HG03060 (cell line): Measurements from ENCODE around the gene FBXL13.
"Not testable (repeated sequence)": the region's sequence is repeated elsewhere in the genome, so short reads cannot be mapped to it uniquely, and the experiment has no call there.

Experiments
- ATAC-seq: cut with Tn5 transposase; IDR thresholded peaks from one replicate; pipeline ENCODE4 v1.9.1; 2021; ENCODE audit warnings: low read depth, moderate number of reproducible peaks; ENCODE audit not compliant: unreplicated experiment

The FBXL13 gene

DNA sequence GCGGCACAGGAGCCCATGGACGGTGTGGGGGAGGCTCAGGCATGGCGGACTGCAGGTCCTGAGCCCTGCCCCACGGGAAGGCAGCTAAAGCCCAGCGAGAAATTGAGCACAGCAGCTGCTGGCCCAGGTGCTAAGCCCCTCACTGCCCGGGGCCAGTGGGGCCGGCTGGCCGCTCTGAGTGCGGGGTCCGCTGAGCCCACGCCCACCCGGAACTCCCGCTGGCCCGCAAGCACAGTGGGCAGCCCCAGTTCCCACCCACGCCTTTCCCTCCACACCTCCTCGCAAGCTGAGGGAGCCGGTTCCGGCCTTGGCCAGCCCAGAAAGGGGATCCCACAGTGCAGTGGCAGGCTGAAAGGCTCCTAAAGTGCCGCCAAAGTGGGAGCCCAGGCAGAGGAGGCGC, 40.3 kb downstream of the FBXL13 start:
- ATAC-seq = not testable (repeated sequence)

DNA sequence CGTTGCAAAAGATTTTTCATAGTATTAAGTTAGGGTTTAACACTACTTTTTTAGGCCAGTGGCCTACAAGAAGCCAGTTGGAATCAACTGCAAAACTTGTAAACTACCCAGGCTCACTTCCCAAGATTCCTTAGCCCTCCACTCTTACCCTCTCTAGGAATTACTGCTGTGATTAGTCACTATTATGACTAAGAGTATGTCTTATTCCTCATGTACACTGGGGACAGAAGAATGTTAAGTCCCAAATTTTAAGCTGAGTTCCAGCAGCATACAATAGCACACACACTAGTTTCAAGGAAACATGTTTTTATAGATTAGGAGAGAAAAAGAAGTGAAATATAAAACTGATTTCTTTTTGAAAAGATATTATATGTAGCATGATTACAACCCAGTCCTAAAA, 42.8 kb downstream of the FBXL13 start:
- ATAC-seq = no peak

DNA sequence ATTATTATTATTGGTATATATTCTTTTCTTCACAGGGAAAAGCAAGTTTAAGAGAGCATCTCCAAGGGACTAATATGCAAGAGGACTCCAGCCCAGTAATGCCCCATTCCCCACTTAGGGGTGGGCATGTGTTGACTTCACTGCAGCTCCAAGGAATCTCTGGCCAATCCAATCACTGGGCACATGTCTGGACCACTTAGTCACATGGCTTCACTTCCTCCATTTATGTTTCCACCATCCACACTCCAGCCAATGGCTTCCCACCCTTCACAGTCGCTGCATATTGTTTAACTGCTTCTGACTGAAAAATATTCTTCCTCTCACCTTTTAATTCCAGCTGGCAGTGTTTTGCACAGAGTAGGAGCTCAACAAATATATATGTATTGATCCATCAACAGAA, 43.6 kb downstream of the FBXL13 start:
- ATAC-seq = no peak

DNA sequence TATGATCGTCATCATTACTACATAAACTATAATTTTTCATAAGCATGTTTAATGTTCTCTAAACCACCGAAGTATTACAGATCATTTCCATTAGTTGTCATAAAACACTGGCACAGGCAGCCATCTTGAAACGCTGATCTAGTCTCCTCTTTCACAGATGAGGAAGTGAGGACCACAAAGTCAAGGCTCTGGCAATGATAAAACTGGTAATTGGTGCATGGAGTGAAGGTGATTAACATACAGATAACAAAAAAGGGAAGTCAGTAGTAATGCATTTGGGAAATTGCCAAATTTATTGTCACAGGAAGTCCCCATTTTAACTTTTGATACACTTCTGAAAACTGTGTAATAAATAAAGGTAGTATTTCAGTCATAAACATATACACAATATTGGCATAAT, 49.3 kb downstream of the FBXL13 start:
- no peak for ATAC-seq

DNA sequence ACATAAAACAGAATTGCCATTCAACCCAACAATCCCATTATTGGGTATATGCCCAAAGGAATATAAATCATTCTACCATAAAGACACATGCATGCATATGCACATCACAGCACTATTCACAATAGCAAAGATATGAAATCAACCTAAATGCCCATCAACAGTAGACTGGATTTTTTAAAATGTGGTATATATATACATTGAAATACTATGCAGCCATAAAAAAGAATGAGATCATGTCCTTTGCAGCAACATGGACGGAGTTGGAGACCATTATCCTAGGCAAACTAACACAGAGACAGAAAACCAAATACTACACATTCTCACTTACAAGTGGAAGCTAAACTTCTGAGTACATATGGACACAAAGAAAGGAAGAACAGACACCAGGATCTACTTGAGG, 51.0 kb downstream of the FBXL13 start:
- ATAC-seq = not testable (repeated sequence)

DNA sequence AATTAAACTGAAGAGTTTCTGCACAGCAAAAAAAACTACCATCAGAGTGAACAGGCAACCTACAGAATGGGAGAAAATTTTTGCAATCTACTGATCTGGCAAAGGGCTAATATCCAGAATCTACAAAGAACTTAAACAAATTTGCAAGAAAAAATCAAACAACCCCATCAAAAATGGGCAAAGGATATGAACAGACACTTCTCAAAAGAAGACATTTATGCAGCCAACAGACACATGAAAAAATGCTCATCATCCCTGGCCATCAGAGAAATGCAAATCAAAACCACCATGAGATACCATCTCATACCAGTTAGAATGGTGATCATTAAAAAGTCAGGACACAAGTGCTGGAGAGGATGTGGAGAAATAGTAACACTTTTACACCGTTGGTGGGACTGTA, 53.1 kb downstream of the FBXL13 start:
- not testable (repeated sequence) for ATAC-seq

DNA sequence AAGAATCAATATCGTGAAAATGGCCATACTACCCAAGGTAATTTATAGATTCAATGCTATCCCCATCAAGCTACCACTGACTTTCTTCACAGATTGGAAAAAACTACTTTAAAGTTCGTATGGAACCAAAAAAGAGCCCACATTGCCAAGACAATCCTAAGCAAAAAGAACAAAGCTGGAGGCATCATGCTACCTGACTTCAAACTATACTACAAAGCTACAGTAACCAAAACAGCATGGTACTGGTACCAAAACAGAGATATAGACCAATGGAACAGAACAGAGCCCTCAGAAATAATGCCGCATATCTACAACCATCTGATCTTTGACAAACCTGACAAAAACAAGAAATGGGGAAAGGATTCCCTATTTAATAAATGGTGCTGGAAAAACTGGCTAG, 53.7 kb downstream of the FBXL13 start:
- not testable (repeated sequence) for ATAC-seq

DNA sequence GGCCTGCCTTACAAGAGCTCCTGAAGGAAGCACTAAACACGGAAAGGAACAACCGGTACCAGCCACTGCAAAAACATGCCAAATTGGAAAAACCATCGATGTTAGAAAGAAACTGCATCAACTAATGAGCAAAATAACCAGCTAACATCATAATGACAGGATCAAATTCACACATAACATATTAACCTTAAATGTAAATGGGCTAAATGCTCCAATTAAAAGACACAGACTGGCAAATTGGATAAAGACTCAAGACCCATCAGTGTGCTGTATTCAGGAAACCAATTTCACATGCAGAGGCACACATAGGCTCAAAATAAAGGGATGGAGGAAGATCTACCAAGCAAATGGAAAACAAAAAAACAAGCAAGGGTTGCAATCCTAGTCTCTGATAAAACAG, 56.3 kb downstream of the FBXL13 start:
- ATAC-seq = not testable (repeated sequence)

DNA sequence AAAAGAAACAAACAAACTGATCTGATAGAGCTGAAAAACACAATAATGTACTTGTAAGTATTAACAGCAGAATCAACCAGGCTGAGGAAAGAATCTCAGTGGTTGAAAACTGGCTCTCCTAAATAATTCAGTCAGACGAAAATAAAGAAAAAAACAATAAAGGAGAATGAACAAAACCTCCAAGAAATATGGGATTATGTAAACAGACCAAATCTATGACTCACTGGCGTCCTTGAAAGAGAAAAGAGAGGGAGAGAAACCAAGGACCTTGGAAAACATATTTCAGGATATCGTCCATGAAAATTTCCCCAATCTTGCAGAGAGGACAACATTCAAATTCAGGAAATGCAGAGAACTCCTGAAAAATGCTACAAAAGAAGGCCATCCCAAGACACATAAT, 62.9 kb downstream of the FBXL13 start:
- ATAC-seq = no peak

DNA sequence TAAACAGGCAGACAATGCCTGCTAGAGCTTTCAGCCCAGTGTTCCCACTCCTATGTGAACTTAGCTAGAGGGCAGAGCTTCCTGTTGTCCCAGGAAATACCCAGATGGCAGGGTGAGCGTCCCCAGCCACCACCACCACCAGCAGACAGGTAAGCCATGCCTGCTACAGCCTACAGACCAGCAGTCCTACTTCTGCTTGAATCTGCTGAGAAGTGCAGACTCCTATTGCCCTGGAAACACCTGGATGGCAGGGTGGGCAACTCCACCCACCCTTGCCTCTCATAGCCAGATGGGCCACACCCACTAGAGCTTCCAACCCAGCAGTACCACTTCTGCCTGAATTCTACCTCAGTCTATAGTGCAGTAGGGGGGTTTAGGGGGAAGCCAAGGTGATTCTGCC, 64.4 kb downstream of the FBXL13 start:
- no peak for ATAC-seq

DNA sequence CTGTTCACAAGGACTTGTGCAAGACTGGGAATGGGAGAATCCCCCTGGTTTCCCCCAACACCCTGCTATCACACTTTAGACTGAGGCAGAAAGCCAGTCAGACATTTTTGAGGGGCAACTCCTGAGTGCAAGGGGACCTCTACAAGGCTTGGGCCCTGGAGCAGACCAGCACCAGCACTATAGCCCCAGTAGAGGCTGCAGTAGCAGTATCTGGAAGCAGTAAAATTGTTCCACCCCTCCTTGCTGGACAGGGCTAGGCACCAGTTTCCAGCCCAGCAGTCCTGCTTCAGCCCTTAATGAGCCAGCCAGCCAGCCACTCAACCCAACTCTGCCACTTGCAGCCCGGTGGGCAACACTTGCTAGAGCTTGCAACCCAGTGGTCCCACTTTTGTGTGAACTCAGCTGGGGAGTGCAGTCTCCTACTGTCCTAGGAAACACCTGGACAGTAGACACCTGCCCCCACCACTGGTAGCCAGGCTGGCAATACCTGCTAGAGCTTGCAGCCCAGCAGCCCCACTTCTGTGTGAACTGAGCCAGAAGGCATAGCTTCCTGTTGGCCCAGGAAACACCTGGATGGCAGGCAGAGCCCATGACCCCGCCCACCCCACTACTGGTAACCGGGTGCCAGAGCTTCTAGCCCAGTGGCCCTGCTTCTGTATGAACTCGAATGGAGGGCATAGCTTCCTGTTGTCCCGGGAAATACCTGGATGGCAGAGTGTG, 65.0 kb downstream of the FBXL13 start:
- no peak for ATAC-seq

DNA sequence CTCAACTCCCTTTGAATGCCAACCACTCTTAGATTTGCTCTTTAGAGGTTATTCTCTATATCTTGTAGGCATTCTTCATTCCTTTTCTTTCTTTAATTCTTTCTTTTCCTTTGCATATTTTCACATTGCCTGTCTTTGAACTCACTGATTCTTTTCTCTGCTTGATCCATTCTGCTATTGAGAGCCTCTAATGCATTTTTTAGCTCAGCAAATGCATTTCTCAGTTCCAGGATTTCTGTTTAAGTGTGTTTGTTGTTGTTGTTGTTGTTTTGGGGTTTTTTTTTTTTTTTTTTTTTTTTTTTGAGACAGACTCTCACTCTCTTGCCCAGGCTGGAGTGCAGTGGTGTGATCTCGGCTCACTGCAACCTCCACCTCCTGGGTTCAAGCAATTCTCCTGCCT, 71.6 kb downstream of the FBXL13 start:
- no peak for ATAC-seq

DNA sequence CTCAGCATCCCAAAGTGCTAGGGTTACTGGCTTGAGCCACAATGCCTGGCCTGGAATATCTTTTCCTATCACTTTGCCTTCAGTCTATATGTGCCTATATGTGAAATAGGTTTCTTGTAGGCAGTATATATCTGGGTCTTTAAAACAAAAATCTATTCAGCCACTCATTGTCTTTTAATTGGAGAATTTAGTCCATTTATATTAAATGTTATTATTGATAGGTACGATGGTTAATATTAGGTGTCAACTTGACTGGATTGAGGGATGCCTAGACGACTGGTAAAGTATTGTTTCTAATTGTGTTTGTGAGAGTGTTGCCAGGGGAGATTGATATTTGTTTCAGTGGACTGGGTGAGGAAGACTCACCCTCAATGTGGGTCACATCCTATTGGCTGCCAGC, 73.4 kb downstream of the FBXL13 start:
- ATAC-seq = no peak

DNA sequence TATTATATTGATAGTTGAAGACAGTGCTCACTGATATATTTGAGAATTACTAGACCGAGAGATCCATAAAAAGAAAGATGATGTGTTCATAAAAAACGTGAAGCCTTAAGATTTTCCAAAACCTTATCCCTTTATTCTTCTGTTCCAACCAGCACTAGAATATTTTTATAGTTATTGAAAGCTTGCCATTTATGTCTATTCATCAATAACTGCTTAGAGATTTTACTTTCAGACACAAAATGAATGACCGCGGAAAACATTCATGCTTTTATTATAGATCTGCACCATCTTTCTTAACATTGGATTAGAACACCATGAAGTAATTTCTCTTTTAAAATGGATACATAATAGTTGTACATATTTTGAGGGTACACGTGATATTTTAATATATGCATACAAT, 77.6 kb downstream of the FBXL13 start:
- no peak for ATAC-seq

DNA sequence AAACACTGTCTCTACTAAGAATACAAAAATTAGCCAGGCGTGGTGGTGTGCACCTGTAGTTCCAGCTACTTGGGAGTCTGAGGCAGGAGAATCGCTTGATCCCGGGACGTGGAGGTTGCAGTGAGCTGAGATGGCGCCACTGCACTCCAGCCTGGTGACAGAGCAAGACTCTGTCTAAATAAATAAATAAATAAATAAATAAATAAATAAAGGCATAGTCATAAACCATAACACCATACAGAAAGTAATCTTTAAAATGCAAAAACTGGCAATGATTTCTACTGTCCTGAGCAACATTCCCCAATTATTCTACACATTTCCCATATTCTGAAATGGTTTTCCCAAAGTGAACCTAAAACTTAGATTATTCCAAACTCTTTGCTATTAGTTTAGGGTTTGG, 79.0 kb downstream of the FBXL13 start:
- ATAC-seq = not testable (repeated sequence)

DNA sequence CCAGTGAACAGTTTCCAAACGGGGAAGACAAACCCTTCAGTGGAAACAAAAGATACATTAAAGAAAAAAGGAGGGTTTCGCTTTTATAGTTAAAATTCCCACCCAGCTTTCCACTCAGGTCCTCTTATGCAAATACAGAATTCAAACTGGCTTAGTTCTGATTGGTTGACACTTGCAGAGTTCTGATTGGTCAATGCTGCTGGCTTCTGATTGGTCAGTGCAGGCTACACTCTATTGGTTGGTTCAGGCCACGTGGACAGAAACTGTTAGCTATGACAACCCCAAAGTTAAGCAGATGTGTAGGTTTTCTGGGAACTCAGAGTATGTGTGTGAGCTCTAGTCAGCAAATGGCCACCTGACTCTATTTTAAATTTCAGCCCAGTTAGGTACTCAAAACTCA, 80.0 kb downstream of the FBXL13 start:
- ATAC-seq = no peak

DNA sequence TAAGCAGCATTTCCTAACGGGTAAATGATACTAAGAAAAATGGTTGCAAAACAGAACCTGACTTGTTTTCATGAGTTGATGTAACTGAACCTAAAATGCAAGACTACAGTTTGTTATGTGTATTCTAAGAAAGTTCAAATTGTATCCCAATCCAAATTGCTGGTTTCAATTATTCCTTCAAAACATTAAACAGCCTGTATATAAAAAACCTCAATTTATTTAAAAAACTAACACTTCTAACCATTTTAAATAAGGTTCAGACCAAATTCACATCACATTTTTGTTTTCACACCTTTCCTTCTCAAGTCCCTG, 80.9 kb downstream of the FBXL13 start:
- no peak for ATAC-seq

DNA sequence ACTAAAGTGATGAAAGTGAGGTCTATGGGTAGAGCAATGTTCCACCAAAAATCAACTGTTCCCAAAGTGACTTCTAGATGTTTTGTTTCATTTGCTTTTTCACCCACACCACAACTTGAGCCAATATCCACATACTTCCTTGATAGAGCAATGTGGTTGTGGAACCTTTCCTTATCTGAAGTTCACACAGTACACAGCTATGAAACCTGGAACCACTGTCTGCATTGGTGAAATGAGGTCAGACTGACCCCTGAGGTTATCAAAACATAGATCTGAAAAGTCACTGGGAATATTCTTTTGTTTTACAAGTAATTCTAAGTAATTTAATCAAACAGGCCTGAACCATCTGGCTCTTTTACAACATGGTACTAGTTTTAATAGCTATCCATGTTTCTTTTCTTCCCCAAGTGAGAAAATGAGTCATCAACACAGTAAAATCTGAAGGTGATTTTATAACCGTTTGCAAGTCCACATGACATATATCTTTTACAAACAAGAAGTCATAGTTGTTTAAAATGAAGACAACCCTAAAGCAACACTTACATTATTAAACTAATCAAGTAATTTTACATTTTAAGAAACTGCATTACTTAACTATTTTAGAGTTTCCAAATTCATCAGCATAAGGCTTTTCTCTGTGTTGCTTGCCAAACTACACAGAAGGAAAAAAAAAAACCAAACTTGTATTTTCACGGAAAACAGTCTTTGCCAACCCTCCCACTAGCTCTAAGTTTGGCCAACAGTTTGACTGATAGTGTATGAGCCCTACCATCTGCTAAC, 81.5 kb downstream of the FBXL13 start:
- no peak for ATAC-seq

DNA sequence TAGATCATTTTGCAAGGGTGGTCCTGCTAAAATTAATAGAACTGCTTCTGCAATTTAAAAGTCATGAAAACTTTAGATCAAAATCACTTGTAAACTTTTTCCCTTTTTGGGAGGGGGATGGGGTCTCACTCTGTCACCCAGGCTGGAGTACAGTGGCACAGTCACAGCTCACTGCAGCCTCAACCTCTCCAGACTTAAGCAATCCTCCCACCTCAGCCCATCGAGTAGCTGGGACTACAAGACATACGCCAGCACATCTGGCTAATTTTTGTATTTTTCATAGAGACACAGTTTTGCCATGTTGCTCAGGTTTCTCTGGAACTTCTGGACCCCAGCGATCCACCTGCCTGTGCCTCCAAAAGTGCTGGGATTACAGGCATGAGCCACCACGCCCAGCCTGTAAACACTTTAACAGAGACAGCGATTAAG, 82.1 kb downstream of the FBXL13 start:
- no peak for ATAC-seq

DNA sequence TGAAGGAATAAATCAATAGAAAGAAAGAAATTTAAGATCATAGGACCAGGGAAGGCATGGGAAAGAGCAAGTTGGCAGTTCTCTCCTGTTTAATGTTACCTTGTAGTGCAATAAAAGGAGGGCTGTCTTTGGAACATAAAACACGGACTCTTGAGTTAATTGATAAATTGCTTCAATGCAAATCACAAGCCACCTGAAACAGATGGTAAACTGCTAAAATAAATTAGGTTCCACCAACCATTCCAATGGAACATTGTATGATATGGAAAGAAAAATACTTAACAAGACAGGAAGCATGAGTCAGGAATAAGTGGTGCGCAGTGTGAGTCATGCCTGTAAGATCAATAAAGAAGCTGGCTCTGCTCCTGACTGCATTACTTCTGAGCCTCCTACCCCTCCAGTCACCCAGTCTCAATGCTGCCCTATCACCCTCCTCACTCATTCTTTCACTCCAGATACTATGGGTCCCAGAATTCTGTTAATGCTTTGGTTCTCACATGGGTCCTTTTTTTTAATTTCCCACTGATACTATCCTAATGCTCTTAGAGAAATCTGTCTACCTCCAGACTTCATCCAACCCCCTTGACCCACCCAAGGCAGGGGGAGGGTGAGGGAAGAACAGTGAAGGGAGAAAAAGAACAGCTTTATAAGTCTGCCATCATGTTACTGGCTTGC, 82.9 kb downstream of the FBXL13 start:
- ATAC-seq = no peak

DNA sequence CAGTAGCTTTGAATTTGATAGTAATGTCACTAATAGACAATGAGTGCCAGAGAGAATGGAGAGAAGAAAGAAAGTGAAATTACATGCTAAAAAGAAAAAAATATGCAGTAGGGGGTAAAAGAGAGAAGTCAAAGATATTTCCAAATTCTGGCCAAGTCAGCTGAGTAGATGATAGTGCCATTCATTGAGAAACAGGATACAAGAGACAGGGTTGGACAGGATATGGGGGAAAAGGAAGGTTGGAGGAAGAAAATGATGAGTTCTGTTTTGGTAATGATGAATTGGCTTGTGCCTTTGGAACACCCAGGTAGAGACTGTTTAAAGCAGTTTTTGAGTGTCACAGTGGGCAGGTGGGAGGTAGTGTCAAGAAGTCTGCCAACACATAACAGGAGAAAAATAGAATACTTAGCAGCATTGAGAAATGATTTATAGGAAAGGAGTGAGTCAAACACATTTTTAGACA, 83.5 kb downstream of the FBXL13 start:
- ATAC-seq = no peak

DNA sequence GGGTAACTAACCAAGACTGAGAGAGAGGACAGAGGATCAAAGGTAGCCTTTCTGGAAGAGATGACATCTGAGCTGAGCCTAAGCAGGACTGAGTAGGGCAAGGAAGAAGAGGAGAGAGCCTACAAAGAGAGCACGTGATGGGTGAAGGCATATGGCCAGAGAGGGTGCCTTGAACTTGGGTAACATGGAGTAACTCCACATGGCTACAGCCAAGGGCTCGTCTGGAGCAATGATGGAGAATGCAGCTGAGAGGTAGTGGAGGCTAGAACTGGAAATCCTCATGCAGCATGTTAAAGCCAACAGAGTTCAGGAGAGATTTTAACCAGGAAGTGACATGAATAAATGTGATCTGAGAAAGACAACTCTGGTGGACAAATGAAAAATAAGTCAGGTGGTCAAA, 84.0 kb downstream of the FBXL13 start:
- no peak for ATAC-seq
